HFFc6 (cell line): ENCODE data around the gene DEGS1. TPM values are rescaled to one million over a fixed set of nuclear protein-coding genes. Genes with fewer than 3 reads are reported as not detected.

Source experiments
- DNase-seq: peaks from one replicate; pipeline ENCODE4 v3.0.0-alpha.2; 2018
- H3K27ac Mint-ChIP-seq: 2 replicates; pipeline ENCODE4 v1.8.0; 2020; ENCODE audit warnings: mild to moderate bottlenecking, mixed read lengths
- H3K27me3 Mint-ChIP-seq: 2 replicates; pipeline ENCODE4 v1.8.0; 2021; ENCODE audit warnings: mild to moderate bottlenecking, moderate library complexity, mixed read lengths; ENCODE audit not compliant: insufficient read depth
- H3K36me3 Mint-ChIP-seq: 2 replicates; pipeline ENCODE4 v1.8.0; 2021; ENCODE audit warnings: low read depth, mixed read lengths
- H3K4me1 Mint-ChIP-seq: 2 replicates; pipeline ENCODE4 v1.8.0; 2020; ENCODE audit warnings: low read depth, mixed read lengths
- H3K4me3 Mint-ChIP-seq: 2 replicates; pipeline ENCODE4 v1.8.0; 2020; ENCODE audit warnings: mild to moderate bottlenecking, moderate library complexity, mixed read lengths
- H3K9me3 Mint-ChIP-seq: 2 replicates; pipeline ENCODE4 v1.8.0; 2020; ENCODE audit warnings: mild to moderate bottlenecking, mixed read lengths
- total RNA-seq, 6 experiments: library from RNA; stranded (reverse); fragmentation: NEBNext Ultra II Directional; extraction: Animal tissue kit (Norgen Biotek cat#: 25700); gene quantifications; 2 replicates in 1 of 6; 3 replicates in 5 of 6; pipeline ENCODE4 v1.2.3, GENCODE V29; 2021
- TF ChIP-seq, protein P1 (sequence below): fragments of 200-600 bp; sonication (generic); IDR thresholded peaks from 2 replicates; pipeline ENCODE4 v1.5.0; 2021; ENCODE audit warnings: antibody characterized with exemption, mild to moderate bottlenecking

DEGS1 gene
- total RNA-seq, 6 experiments from 2014 or later = 130 to 189 (median 145) TPM

DNA sequence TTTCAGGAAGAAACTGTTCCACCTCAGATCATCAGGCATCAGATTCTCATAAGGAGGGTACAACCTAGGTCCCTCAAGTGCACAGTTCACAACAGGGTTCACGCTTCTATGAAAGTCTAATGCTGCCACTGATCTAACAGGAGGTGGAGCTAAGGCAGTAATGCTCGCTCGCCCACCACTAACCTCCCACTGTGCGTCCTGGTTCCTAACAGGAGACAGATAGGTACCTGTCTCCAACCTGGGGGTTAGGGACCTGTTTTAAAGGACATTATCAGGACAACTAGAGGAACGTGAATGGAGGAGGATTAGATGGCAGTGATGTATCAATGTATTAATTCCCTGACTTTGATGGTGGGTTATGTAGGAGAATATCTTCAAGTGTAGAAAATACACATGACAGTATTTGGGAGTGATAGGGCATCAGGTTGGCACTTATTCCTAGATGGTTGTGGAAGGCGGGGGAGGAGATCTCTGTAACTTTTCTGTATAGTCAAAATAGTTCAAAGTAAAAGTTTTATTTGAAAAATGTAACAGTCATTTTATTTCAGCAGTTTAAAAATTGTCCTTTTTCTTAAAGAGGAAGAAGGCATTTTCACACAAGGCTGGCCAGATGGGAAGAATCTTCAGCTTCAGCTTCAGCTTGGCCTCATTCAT is 43.9 kb downstream of the DEGS1 start:
- TF ChIP-seq, protein P1, sequence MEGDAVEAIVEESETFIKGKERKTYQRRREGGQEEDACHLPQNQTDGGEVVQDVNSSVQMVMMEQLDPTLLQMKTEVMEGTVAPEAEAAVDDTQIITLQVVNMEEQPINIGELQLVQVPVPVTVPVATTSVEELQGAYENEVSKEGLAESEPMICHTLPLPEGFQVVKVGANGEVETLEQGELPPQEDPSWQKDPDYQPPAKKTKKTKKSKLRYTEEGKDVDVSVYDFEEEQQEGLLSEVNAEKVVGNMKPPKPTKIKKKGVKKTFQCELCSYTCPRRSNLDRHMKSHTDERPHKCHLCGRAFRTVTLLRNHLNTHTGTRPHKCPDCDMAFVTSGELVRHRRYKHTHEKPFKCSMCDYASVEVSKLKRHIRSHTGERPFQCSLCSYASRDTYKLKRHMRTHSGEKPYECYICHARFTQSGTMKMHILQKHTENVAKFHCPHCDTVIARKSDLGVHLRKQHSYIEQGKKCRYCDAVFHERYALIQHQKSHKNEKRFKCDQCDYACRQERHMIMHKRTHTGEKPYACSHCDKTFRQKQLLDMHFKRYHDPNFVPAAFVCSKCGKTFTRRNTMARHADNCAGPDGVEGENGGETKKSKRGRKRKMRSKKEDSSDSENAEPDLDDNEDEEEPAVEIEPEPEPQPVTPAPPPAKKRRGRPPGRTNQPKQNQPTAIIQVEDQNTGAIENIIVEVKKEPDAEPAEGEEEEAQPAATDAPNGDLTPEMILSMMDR = no peak
- no peaks in the 10 kb centered on the region for H3K9me3 Mint-ChIP-seq
- no peak for DNase-seq
- no peak overlapping the region for H3K27ac Mint-ChIP-seq
- no peak overlapping the region for H3K4me3 Mint-ChIP-seq
- peaks cover 3% of the 10 kb centered on the region; the same call in 1 of the 2 replicates for H3K27me3 Mint-ChIP-seq
- peaks cover 21% of the 10 kb centered on the region for H3K4me1 Mint-ChIP-seq
- H3K36me3 Mint-ChIP-seq = peaks cover 20% of the 10 kb centered on the region

DNA sequence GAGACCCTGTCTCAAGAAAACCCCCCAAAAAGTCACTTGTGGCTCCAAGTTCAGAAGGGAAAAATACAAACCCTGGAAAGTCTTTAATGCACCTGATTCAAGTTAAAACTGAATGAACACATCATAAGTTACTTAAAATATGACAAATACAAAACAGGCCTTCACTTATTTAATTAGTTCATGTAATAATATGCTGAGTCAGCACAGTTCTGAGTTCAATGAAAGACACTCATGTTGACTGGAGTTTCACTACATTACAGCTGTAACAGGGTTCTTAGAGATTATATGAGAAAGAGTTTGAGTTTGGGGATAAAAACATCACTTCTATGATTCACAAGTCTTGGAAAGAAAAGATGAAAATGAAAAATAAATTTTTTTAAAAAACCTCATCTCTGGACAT is 51.0 kb downstream of the DEGS1 start:
- H3K27me3 Mint-ChIP-seq = no peaks in the 10 kb centered on the region
- no peaks in the 10 kb centered on the region for H3K4me1 Mint-ChIP-seq
- H3K9me3 Mint-ChIP-seq = no peaks in the 10 kb centered on the region
- DNase-seq = no peak
- no peak overlapping the region for H3K27ac Mint-ChIP-seq
- TF ChIP-seq, protein P1 = no peak
- H3K4me3 Mint-ChIP-seq = no peak overlapping the region
- H3K36me3 Mint-ChIP-seq = peaks cover 13% of the 10 kb centered on the region; the same call in 1 of the 2 replicates

DNA sequence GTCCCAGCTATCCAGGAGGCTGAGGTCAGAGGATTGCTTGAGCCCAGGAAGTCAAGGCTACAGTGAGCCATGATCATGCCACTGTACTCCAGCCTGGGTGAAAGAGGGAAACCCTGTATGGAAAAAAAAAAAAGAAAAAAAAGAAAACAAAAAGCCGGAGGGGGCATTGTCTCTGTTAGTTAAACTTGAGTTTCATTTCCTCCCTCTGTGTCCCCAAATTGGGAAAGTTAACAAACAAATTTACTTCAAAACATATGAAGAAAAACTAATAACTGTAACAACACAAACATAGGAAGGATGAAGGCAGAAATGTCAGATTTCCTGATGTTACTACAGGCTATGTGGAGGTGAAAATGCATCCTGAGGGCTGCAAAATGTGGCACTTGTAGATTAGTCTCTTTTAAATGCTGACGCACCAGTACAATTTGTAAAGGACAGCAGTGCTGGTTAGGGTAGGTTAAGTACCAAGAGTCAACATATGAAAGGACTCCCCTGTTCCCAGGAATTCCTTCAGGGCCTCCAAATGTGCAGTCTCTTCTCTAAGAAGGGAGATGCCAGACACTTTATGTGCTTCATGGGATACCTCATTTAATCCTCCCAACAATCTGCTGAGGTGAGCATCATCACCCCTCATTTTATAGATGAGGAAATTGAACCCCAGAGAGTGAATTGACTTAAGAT is 52.9 kb downstream of the DEGS1 start:
- Mint-ChIP-seq H3K27me3 (no peaks in the 10 kb centered on the region), H3K9me3 (no peaks in the 10 kb centered on the region), H3K36me3 (peaks cover 13% of the 10 kb centered on the region; the same call in 1 of the 2 replicates), H3K4me1 (no peaks in the 10 kb centered on the region), H3K27ac (no peak overlapping the region), H3K4me3 (no peak overlapping the region)
- TF ChIP-seq, protein P1 = no peak
- no peak for DNase-seq

DNA sequence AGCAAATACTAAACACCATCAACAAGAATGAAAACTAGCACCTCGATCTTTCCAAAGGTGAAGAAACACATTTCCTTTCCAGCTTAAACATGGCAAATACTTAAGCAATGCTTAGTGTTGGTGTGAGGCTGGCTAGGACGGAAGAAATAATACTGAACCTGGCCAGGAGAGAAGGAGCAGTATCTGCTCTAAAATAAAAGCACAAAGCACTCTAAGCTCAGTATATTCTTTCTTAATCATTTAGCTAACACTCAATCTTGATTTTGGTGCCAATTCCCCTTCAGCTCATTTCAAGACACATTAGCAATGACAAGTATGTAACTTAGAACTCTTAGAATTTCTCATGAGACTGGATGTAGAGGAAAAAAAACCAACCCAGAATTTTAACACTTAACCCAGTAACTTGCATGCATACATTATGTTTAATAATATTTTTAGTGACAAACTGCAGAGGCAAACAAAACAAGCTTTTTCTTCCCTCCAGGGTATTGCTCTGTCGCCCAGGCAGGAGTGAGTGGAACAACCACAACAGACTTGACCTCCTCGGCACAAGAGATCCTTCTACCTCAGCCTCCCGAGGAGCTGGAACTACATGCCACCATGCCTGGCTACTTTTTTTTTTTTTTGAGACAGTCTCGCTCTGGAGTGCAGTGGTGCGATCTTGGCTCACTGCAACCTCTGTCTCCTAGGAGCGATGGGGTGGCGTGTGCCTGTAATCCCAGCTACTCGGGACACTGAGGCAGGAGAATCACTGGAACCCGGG is 54.3 kb downstream of the DEGS1 start:
- TF ChIP-seq, protein P1 = no peak
- Mint-ChIP-seq H3K27me3 (no peaks in the 10 kb centered on the region), H3K9me3 (no peaks in the 10 kb centered on the region), H3K36me3 (0 out of 2 replicates have a peak, but pooled peaks cover 8% of the 10 kb centered on the region), H3K4me1 (no peaks in the 10 kb centered on the region), H3K4me3 (no peak overlapping the region), H3K27ac (no peak overlapping the region)
- no peak for DNase-seq

DNA sequence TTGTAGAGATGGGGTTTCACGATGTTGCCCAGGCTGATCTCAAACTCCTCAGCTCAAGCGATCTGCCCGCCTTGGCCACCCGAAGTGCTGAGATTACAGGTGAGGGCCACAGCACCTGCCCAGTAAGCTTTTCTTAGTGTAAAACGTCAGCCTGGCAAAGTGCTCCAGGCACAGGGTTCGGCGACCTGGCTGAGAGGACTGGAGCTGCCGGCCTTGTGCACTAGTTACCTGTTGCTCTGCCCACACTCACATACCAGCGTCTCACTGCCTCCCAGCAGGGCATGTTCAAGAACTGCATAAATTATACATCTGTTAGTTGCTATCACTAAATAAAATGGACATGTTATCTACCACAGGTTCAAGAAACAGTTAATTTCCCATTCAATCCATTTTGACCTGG is 55.2 kb downstream of the DEGS1 start:
- no peaks in the 10 kb centered on the region for H3K27me3 Mint-ChIP-seq
- H3K4me3 Mint-ChIP-seq = no peak overlapping the region
- TF ChIP-seq, protein P1 = no peak
- no peaks in the 10 kb centered on the region for H3K9me3 Mint-ChIP-seq
- DNase-seq = no peak
- 0 out of 2 replicates have a peak, but pooled peaks cover 6% of the 10 kb centered on the region for H3K36me3 Mint-ChIP-seq
- no peaks in the 10 kb centered on the region for H3K4me1 Mint-ChIP-seq
- H3K27ac Mint-ChIP-seq = no peak overlapping the region
